Stimulated activated CD4-positive, alpha-beta T cell treated with anti-CD3 and anti-CD28 coated beads, Interleukin-4, amount 100 ng/mL, for 1 hour (primary cell): ENCODE results near the gene R3HDML.

Source experiments
- DNase-seq: peaks from one replicate; pipeline ENCODE4 v3.0.0-alpha.2; 2020

The R3HDML gene

DNA sequence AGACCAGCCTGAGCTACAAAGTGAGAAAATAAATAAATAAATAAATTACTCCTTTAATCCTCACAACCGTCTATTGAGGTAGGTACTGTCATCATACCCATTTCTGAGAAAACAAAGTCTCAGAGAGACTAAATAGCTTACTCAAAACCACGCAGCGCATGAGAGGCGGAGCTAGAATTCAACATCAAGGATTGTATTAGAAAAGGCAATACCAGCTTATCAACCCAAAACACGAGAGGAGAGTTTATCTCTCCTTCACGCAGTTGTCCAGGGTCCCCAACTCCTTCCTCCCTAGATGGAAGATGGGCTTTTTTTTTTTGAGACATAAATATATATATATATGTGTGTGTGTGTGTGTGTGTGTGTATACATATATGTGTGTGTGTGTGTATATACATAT, 30.9 kb downstream of the R3HDML start:
- DNase-seq = no peak

DNA sequence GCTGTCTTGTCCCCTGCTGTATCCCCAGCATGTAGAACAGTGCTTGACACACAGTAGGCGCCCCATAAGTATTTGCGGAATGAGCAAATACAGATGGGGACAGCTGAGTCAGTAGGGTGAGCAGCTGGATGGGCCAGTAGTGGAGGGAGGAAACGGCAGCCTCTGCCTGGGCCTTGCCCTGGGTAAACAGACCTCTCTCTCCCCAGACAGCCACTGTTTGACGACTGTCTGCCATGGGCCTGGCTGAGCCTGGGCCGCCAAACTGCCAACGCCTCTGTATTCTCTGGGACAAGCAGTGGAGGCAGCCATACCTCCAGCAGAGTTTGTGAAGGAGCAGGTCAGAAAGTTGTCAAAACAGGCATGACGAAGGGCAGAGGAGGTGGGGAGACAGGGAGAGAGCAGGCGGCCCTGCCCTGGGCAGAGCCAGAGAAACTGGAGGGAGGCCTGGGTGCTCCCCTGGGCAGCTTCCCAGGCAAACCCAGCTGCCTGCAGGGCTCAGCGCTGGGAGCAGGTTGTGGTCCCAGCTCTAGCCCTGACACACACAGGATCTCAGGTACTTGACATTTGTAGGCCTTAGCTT, 33.9 kb downstream of the R3HDML start:
- DNase-seq = no peak

DNA sequence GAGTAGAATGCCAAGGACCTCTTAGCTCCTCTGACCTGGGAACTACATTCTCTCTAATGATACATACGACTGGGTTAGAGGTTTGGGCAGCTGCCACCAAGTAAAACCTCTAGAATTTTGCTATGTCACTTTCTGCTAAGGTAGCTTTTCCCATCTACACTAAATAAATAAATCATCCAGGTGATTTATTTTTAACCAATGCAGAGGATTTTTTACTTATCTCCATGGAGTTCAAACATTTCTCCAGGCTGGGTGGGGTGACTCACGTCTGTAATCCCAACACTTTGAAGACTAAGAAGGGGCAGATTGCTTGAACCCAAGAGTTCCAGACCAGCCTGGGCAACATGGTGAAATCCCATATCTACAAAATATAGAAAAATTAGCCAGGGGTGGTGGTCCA, 45.8 kb downstream of the R3HDML start:
- no peak for DNase-seq

DNA sequence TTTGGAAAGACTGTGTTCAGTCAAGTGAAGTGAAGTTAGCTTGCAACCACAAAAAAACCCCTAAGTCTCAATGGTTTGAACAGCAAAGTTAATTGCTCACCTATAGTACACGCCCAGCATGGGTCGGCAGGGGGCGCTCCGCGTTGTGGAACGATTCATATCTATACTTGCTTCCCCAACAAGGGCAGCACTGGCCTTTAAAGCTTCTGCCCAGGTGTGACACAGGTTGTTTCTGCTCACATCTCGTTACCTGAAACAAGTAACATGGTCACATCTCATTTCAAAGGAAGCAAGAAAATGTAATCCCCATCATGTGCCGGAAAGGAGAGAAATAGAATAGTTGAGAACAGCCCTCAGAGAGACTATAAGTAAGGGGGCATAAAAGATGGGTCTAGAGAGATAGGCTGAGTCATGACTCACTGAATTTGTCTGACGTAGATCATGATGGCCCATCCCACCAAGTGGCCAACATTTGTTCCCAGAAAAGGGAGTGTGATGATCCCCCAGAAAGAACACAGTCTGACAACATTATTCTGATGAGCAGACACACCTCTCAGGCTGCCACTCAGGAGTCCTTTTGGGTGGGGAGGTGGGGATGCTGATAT, 47.7 kb downstream of the R3HDML start:
- DNase-seq = peak; percentile 88

DNA sequence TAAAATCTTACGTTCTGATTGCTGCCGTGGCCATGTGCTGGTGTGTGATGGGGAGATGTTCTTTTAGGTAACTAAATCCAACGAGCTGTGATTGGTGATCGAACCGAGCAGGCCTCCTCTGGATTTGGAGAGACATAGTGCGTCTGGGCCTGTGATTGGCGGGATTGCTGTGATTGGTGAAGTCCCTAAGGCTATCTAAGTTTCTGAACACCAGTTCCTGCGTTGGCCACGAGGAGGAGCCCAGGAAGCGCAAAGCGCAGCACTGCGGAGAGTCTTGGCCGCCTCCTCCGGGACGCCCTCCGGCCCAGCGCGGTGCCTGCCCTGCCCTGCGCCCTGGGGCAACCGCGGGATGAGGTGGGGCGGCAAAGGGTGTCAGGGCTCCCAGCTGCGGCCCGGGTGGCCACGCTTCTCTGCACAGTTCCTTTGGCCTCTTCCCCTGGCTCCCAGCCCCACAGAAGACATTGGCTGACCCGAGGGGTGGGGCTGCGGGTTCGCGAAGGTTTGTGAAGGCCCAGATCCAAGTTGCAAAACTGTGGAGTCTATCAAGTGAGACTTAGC, 51.7 kb downstream of the R3HDML start:
- peak; percentile 74 for DNase-seq

DNA sequence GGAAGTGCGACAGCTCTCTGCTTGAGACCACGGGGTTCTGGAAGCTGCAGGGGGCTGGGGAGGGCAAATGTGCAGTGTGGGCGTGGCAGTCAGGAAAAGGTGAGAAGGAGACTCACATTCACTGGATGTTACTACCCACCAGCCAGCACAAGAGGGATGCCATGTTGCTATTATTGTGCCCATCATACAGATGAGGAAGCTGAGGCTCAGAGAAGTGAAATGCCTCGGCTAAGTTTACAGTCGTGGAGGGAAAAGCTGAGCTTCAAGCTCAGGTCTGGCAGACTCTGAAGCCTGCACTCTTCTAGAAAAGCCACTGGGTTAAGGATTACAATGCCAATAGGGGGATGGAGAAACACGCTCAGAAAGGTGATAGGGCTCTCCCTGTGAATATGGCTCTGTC, 53.0 kb downstream of the R3HDML start:
- no peak for DNase-seq

DNA sequence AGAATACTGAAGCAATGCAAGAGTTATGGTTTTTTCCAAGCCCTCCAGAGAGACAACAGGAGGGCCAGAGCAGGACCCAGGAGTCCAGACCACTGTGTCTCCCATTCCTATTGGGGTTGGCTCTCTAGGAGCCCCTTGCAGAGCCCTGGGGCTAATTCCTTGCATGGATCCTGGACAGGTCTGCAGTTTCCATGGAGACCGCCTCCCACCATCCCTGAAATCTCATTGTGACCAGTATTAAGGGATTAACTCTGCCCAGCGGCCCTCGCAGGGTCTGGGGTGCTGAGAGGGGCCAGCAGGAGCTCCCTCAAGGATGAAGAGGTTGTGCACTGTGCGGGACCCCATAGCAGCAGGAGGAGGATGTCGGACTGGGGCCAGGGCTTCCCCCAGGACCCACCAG, 53.4 kb downstream of the R3HDML start:
- no peak for DNase-seq

DNA sequence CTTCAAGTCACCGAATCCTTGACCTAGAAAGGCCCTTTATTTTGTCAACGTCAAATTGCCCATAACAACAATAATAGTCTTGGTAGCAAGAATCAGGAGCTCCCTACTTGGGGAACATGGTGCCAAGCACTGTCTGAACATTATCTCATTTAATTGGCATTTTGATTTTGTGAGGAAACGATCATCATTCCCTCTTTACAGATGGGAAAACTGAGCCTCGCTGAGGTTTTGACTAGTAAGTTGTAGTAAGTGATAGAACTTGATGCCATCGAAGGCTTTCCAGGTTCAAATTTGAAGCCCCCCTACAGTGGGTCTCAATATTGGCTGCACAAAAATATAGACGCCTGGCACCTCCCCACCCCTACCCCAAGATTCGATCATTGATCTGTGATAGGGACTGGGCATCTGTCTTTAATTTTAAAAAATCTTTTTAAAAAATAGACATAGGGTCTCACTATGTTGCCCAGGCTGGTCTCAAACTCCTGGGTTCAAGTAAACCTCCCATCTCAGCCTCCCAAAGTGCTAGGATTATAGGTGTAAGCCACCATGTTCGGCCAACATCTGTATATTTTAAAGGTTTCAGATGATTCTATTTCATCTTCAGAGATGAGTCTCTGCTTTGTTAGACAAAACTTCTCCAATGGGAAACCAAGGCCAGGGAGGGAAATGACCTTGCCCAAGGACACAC, 55.4 kb downstream of the R3HDML start:
- no peak for DNase-seq

DNA sequence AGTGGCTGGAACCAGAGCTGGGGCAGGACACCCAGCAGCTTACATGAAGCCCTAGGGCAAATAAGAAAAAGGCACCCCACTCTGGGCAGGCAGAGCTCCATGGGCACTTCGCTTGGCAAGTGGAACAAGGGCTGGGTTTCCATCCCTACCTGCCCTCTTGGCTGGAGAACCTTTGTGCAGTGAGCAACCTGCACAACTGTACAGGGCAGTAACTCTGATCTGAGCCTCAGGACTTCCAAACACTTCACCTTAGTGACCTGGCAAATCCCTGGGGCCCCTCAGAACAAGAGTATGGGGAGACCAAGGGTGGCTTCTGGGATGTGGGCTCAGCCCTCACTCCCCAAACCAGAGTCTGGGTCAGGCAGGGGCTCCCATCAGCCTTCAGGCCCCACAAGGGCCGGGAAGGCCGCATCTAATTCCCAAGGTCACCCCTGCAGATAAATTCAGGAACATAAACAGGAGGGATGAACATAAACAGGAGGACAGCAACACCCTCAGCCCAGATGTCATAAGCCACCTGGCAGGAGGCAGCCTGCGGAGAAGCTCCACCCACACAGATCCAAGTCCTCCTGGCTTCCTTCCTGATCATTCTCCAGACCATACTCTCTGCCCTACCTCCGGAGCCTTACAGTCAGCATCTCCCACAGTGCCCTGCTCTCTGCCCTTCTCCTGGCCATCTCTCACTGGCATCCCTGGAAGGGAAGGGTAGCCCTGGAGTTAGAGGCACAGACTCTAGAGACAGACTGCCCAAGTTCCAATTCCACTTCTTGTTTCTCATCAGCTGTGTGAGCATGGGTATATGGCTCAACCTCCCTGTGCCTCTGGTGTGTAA, 56.1 kb downstream of the R3HDML start:
- DNase-seq = no peak

DNA sequence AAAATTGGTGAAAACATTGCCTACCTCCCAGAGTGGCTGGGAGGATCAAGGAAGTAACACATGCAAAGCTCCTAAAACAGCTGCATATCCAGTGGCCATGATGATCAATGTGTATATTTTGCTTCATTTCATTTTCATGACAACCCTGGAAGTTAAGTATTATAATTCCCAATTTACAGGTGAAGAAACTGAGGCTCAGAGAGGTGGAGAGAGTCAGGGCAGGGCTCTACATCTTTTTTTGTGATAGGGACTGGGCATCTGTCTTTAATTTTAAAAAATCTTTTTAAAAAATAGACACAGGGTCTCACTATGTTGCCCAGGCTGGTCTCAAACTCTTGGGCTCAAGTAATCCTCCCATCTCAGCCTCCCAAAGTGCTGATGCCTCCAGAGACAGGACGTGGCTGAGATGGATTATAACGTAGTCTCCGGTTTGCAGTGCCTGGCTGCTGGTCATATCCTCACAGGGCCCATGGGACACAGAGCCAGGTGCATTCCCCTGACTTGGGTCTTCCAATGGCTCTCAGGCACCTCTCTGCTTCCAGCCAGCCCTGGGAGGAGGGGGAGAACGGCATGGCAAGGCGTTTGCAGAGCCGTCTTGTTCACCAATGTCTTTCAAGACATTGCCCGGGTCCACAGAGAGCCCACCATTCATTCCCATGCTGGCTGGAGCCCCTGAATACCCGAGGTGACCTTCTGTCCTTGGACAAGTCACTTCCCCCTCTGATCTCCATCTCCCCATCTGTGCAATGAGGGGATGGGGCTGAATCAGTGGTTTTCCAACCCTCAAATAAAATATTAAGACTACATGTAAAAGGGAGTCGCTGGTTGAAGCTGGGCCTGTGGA, 57.0 kb downstream of the R3HDML start:
- no peak for DNase-seq

DNA sequence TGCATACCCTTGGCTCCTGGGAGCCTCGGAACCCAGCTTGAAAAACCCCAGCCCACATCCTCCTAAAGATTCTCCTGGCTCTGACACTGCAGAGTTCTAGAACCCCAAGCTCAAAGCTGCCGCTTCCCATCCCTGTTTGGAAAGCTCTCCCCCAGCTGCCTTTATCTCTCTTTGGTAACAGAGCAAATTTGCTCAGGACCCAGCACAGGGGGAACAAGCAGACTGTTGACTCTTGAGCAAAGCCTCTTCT, 57.5 kb downstream of the R3HDML start:
- no peak for DNase-seq

DNA sequence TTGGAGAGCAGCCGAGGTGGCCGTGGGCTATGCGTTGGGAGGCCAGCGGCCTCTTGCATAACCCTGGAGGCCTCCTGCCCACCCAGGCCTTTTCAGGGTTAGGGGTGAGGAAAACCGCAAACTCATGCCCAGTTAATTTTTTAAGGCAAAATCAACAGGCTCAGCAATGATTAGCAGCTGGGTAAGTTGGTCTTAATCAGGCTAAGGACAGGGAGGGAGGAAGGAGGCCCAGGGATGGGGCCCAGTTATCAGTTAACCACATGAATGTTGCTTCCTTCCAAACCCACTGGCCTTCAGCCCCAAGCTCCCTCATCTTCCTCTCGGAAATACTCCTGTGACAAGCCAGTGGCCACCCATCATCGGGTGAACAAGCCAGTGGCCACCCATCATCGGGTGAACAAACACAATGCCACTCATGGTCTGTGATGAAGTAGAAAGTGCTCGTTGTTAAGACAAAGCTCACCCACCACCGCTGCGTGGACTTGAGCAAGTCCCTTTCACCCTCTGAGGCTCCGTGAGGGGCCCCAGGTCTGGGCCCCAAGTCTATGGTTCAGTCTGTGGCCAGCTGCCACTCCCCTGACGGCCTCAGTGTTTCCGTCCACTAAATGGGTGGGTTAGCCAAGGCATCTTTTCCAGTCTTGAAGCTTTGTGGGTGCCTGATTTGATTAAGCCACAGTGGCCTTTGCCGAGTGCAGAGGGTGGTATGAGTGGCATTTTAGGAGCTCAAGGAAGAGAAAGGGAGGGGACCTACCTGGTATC, 58.0 kb downstream of the R3HDML start:
- no peak for DNase-seq

DNA sequence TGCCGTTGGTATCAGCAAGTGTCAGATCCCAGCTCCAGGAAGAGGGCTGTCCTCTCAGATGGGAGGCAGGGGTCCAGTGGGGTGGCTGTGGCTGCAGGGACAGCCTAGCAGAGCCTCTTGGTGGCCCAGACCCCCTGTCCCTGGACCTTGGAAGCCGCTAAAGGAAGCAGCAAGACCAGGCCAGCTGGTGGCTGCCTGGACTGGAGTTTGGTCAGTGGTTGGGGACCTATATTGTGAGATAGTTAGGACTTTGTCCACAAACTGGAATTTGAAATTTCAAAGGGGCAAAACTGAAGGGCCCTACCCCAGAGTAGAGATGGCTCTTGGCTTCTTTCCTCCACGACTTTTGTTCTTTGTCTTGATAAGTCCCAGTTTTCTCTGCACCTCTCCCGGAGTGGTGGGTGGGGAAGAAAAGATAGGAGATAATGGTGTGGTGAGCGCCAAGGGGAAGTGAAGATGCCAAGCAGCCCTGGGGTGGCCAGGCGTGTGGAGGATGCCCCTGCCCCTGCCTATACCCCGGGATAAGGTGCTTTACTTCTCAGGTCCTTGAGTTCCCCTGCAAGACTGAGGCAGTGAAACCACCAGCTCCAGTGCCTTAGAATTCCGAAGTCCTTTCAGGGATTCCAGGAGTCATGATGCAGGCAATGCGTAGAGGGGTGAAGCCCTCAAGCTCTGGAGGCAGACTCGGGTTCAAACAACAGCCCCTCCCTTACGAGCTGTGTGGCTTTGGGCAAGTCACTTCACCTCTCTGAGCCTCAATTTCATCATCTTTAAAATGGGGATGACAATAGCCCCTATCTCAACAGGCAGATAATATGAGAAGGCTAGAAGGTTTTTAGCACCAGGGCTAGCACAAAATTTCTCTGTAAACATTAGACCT, 58.9 kb downstream of the R3HDML start:
- DNase-seq = no peak

DNA sequence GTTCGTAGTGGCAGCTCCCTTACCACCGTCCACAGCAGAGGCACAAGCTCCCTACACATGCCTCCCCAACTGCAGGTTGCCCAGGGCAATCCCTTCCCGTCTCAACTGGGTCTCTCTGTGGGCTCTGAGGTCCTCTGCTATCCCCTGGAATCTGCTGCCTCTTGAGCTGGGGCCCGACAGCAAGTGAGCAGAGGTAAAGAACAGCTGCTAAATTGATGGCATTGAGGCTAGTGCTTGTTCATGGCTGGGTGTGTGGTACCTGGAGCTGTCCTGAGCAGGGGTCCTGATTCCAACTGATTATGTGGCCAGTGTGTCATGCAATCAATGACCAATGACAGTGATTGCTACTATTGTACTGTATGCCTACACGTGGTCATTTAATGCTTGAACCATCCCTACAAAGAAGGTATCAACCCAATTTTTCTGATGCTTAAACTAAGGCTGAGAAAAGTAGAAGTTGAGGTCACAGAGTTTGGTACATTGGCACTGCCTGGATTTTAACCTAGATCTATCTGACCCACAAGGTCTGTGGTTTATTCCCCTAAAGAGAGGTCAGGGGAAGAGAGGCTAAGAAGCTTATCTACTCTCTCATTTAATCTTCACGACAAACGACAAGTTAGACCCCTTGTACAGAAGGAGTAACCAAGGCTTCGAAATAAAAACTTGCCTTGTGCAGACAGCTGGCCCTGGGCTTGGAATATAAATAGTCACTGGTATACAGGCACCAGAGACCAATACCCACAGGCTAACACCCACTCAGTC, 59.7 kb downstream of the R3HDML start:
- no peak for DNase-seq

DNA sequence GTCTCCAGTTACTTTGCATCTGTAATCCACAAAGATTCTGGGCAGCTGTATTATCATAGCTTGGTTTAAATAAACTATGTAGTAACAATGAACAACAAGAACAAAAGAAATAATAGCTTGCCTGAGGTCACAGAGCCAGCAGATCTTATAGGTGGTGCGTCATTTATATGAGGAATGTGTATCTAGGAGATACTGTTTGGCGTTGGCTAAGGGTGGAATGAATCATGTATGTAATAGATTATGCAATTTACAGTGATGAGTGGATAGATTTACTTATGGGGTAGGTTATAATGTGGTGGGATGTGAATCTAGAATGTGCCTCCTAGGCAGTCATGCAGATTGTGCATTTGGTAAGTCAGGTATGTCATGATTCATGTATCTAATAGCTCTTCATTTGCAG, 61.5 kb downstream of the R3HDML start:
- DNase-seq = no peak

DNA sequence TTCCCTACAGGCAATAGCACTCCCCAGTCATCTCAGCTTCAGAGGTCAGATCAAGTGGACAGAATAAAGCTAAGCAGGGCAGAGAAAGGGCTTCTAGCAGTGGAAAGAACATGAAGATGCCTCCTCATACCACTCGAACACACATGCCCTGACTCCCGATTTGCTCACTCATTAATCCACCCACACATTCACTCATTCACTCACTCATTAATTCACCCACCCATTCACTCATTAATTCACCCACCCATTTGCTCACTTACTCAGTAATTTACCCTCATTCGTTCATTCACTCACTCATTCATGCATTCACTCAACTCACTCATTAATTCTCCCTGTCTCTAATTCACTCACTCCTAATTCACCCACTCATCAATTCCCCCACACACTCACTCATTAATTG, 62.6 kb downstream of the R3HDML start:
- no peak for DNase-seq

DNA sequence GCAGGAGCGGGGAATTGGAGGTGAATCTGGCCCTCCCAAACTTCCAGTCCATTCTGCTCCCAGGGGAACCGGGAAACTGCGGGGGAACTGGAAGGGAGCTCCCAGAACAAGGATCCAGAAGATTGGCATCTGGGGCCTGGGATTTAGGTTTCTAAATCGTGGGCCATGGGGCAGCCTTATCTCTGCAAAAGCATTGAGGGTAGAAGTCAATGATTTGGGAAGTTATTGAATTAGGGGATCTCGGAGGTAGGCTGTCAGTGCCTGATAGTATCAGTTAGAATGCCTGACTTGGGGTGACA, 63.8 kb downstream of the R3HDML start:
- DNase-seq = no peak
